Prostate gland (tissue), 2 donors: ENCODE results near the gene EEFSEC. TPM values are rescaled to one million over a fixed set of nuclear protein-coding genes. Genes with fewer than 3 reads are reported as not detected.

Experiments used
- DNase-seq: peaks from one replicate; pipeline ENCODE4 v3.0.0-alpha.2; 2019; ENCODE audit warnings: low spot score
- H3K27ac ChIP-seq, 2 donors: fragments of 200-600 bp; sonication (generic); 2 replicates each; pipeline ENCODE4 v1.5.1; 2017 to 2019
- H3K27me3 ChIP-seq: fragments of 200-600 bp; sonication (generic); replicated peaks from 2 replicates; pipeline ENCODE4 v1.5.1; 2019; ENCODE audit not compliant: insufficient read depth
- H3K36me3 ChIP-seq, 2 donors: fragments of 200-600 bp; sonication (generic); 1 replicate in 1 of 2; 2 replicates in 1 of 2; pipeline versions ENCODE4 v1.5.1 to v1.8.1; 2017 to 2019
- H3K4me1 ChIP-seq: fragments of 200-600 bp; sonication (generic); replicated peaks from 2 replicates; pipeline ENCODE4 v1.5.1; 2019
- H3K4me3 ChIP-seq, 2 donors: fragments of 200-600 bp; sonication (generic); 2 replicates each; pipeline ENCODE4 v1.5.1; 2017 to 2019
- H3K9me3 ChIP-seq: fragments of 200-600 bp; sonication (generic); 2 replicates; pipeline ENCODE4 v1.5.1; 2017
- POLR2A ChIP-seq: fragments of 450-650 bp; IDR thresholded peaks from one replicate; pipeline ENCODE4 v1.6.1; 2016; ENCODE audit warnings: antibody characterized with exemption, mild to moderate bottlenecking
- POLR2AphosphoS5 ChIP-seq: sonication (generic); formaldehyde crosslinking; IDR thresholded peaks from one replicate; pipeline ENCODE4 v1.6.1; 2017; ENCODE audit warnings: antibody characterized with exemption
- WGBS: methylation state at CpG from one replicate; pipeline ENCODE4 v1.1.5; 2018; 5-methylcytosine and 5-hydroxymethylcytosine counted together
- intact Hi-C: fragments of 100-400 bp; cut with DNase I; formaldehyde crosslinking; loops from one replicate; pipeline ENCODE4 v1.14.2; 2022
- total RNA-seq, 2 donors: library from RNA; depleted of rRNA; stranded (reverse); fragments of >200 nt; gene quantifications; one replicate each; pipeline ENCODE4 v1.1.0, GENCODE V29; 2016
- TF ChIP-seq, protein P1 (sequence below), 4 experiments: fragments of 200-600 bp in 2 of 4; fragments of 450-650 bp in 2 of 4; sonication (generic) in 2 of 4; IDR thresholded peaks; 1 replicate in 3 of 4; 2 replicates in 1 of 4; pipeline ENCODE4 v1.5.1; 2016 to 2019; ENCODE audit warnings: antibody characterized with exemption in 4 of 4, mild to moderate bottlenecking in 2 of 4, moderate library complexity in 2 of 4

EEFSEC gene
- total RNA-seq, 2 donors from 2014 or later = 24.7 to 26.1 TPM

DNA sequence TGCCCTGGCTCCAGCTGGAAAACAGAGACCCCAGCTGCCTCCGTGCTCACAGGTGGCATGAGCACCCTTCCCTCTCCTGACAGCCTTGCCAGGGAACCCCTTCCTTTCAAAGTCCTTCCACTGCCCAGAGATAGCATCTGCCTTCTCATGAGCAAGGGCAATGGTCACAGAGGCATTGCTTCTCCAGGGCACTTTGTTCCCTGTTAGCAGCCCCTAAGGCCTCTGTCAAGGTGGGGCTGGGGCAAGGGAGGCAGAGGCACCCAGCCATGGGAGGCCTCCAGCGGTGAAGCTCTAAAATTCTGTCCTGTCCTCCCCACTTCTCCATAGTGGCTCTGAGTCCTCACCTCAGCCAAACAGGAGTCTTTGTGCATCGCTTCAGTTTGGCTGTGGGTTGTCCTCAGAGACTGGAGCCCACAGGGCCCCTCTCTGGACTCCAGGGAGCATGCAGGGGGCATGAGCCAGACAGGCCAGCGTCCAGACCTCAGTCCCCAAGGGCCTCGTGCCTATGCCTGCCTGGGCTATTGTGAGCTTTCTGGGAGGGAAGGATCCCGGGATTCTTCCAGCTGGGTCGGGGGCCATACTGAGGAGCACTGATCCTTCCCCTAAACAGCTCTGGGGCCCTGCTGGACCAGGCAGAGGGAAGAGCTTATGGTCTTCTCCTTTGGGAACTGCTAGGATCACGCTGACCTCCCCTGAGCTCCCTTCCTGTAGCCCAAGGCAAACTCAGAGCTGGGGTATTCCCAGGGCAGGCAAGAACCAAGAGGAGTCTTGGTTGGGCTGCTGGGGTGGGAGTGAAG, 206.8 kb downstream of the EEFSEC start:
- intact Hi-C loops = no loop called here
- no peak overlapping the region for H3K4me3 ChIP-seq

DNA sequence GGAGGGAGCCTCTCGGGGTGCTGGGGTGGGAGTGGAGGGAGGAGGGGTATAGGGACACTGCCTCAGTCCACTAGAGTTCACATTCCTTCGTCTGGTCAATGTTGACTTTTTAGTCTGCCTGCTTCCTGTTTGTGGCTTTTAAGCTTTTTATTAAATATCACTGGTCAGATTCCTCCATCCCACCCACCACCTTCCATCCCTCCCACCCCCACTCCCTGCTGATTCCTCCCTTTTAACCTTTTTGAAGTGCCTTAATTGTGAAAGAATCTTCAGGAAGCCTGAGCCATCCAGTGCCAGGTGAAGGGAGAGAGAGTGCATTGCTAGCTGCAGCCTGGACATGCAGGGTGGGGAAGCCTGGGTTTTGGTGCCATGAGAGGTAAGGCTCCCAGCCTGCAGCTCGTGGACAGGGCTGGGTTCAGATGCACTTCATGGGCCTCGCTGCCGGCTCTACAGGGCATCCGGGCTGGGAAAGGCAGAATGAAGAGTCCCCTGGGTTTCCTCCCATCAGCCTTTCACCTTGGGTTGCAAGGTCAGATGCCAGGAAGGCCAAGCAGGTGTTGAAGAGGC, 207.5 kb downstream of the EEFSEC start:
- DNase-seq = no peak
- no peak for TF ChIP-seq POLR2A
- TF ChIP-seq, protein P1, sequence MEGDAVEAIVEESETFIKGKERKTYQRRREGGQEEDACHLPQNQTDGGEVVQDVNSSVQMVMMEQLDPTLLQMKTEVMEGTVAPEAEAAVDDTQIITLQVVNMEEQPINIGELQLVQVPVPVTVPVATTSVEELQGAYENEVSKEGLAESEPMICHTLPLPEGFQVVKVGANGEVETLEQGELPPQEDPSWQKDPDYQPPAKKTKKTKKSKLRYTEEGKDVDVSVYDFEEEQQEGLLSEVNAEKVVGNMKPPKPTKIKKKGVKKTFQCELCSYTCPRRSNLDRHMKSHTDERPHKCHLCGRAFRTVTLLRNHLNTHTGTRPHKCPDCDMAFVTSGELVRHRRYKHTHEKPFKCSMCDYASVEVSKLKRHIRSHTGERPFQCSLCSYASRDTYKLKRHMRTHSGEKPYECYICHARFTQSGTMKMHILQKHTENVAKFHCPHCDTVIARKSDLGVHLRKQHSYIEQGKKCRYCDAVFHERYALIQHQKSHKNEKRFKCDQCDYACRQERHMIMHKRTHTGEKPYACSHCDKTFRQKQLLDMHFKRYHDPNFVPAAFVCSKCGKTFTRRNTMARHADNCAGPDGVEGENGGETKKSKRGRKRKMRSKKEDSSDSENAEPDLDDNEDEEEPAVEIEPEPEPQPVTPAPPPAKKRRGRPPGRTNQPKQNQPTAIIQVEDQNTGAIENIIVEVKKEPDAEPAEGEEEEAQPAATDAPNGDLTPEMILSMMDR (IDR thresholded peaks at IDR 0.05) = no peak
- no peak for TF ChIP-seq POLR2AphosphoS5
- WGBS = 79% methylated on average over 6 of the region's 6 CpGs
- no peaks in the 10 kb centered on the region for H3K27me3 ChIP-seq
- intact Hi-C loops = no loop called here
- peaks cover 16% of the 10 kb centered on the region for H3K4me1 ChIP-seq
- H3K27ac ChIP-seq = no peak overlapping the region
- H3K9me3 ChIP-seq = no peaks in the 10 kb centered on the region
- no peak overlapping the region for H3K4me3 ChIP-seq
- no peaks in the 10 kb centered on the region for H3K36me3 ChIP-seq

More for the DNA sequence above, 206.8 kb downstream of the EEFSEC start:
- no peaks in the 10 kb centered on the region for H3K27me3 ChIP-seq
- H3K9me3 ChIP-seq = no peaks in the 10 kb centered on the region
- TF ChIP-seq POLR2A = no peak
- TF ChIP-seq POLR2AphosphoS5 = no peak
- TF ChIP-seq, protein P1 (IDR thresholded peaks at IDR 0.05) = no peak
- DNase-seq = no peak
- H3K27ac ChIP-seq = no peak overlapping the region
- H3K4me1 ChIP-seq = peaks cover 18% of the 10 kb centered on the region
- H3K36me3 ChIP-seq = no peaks in the 10 kb centered on the region
- 87% methylated on average over 8 of the region's 8 CpGs for WGBS

DNA sequence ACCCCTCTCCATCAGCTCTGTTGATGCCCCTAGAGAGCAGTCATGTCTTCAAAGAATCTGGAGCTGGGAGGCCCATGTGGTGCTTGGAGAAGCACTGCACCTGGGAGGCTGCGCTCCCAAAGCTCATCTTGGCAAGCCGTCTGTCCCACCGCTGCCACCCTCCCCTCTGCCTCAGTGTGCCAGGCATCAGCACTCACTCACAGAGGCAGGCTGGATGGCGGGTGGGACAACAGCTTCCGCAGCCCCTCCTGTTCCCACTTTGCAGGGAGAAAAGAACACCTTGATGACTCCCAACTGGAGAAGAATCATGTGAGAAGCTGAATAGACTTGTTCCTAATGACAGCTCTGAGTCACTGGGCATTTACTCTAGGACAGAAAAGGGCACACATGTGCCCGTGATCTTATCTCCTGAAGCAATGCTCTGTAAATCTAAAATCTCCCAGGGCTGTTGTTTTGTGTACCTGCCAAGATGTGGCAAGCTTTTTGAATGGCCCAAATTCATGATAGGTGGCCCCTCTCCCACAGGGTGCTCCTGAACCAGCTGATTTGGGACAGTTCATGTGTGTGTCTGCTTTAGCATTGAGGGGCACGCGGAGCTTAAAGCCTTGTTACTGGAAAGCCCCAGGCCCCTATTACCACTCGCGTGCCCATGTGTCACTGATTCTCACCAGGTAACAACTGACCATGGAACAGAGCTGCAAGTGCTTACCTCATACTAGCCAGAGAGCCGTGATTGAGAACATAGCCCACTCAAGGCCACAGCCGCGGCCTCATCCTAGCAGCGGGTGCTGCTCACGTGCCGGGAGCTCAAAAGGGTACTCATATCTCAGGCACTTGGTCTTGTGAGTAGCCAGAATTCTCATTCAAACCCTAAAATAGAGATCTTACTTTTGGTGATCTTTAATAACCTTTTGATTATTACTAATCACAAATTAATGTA, 209.0 kb downstream of the EEFSEC start:
- no peaks in the 10 kb centered on the region for H3K27me3 ChIP-seq
- 77% methylated on average over 16 of the region's 16 CpGs for WGBS
- peak overlapping the region in 1 of 2 donors; percentile 50 for H3K27ac ChIP-seq
- peak; percentile 74 for DNase-seq
- H3K9me3 ChIP-seq = no peaks in the 10 kb centered on the region
- intact Hi-C loops = no loop called here
- H3K4me3 ChIP-seq = no peak overlapping the region
- peak; percentile 92 for TF ChIP-seq POLR2AphosphoS5
- no peak for TF ChIP-seq POLR2A
- no peaks in the 10 kb centered on the region for H3K36me3 ChIP-seq
- peaks cover 16% of the 10 kb centered on the region for H3K4me1 ChIP-seq

DNA sequence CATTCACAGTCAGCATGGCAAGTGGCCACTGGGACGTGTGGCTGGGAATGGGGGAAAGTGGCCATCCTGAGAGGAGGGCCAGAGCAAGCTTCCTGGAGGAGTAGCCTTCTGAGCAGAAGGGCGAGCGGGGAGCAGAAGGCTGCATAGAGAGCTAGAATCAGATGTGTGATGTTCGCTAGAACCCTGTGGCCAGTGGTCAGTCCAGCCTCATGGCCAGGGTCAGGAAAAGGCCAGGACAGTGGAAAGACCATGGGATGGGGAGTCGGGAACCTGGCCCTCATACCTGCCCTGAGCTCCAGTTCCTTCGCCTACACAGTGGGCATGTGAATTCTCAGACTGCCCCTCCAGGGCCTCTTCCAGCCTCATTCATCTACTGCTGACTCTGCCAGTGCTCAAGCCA, 211.0 kb downstream of the EEFSEC start:
- 91% methylated on average over 6 of the region's 6 CpGs for WGBS
- Histone ChIP-seq H3K36me3 (no peaks in the 10 kb centered on the region), H3K27ac (no peak overlapping the region), H3K4me1 (peaks cover 16% of the 10 kb centered on the region), H3K9me3 (no peaks in the 10 kb centered on the region), H3K27me3 (no peaks in the 10 kb centered on the region), H3K4me3 (no peak overlapping the region)
- intact Hi-C loops = no loop called here
- DNase-seq = no peak
- TF ChIP-seq POLR2A = no peak
- TF ChIP-seq POLR2AphosphoS5 = no peak
- TF ChIP-seq, protein P1 (IDR thresholded peaks at IDR 0.05) = no peak

DNA sequence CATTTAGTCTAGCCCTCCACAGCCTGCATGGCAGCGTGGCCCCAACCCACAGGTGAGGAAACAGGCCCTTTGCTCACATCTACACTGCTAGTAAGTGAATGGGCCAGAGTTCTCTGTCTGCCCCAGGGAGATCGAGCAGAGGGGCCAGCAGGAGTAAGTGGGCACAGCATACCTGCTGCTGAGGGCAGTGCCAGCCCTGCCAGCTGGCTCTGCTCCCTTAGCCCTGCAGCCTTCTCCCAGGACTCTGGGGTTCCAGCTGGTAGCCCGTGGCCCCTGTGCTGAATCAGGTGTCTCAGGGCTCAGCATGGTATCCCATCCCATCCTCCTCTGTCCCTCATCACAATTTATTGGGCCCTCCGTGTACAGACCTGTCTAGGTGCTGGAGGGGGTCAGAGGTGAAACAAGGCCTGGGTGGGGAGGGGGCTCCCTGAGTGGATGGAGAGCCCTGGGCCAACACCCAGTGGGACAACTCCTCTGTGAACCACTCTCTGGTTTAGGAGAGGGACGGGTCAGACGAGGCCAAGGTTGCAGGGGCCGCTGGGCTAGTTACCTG, 211.6 kb downstream of the EEFSEC start:
- Histone ChIP-seq H3K4me3 (no peak overlapping the region), H3K36me3 (no peaks in the 10 kb centered on the region), H3K4me1 (peaks cover 21% of the 10 kb centered on the region), H3K27me3 (no peaks in the 10 kb centered on the region), H3K27ac (no peak overlapping the region), H3K9me3 (no peaks in the 10 kb centered on the region)
- intact Hi-C loops = no loop called here
- 94% methylated on average over 7 of the region's 7 CpGs for WGBS
- TF ChIP-seq POLR2AphosphoS5 (no peak), POLR2A (no peak)
- TF ChIP-seq, protein P1 (IDR thresholded peaks at IDR 0.05) = no peak
- DNase-seq = no peak
